Gastrocnemius medialis (tissue), 4 donors: ENCODE measurements around the gene CAMTA1.

ENCODE experiments used
- POLR2A ChIP-seq, 2 donors: fragments of 450-650 bp; IDR thresholded peaks; one replicate each; pipeline ENCODE4 v1.6.1; 2017; ENCODE audit warnings: antibody characterized with exemption in 2 of 2, mild to moderate bottlenecking in 2 of 2, moderate library complexity in 2 of 2
- TF ChIP-seq, protein P1 (sequence below), 5 experiments: fragments of 450-650 bp in 3 of 5; fragments of 200-600 bp in 2 of 5; sonication (generic) in 2 of 5; IDR thresholded peaks in 4 of 5; conservative IDR thresholded peaks in 1 of 5; 1 replicate in 4 of 5; 2 replicates in 1 of 5; pipeline ENCODE4 v1.5.1; 2016 to 2019; ENCODE audit warnings: antibody characterized with exemption in 5 of 5, mild to moderate bottlenecking in 3 of 5, moderate library complexity in 3 of 5

DNA sequence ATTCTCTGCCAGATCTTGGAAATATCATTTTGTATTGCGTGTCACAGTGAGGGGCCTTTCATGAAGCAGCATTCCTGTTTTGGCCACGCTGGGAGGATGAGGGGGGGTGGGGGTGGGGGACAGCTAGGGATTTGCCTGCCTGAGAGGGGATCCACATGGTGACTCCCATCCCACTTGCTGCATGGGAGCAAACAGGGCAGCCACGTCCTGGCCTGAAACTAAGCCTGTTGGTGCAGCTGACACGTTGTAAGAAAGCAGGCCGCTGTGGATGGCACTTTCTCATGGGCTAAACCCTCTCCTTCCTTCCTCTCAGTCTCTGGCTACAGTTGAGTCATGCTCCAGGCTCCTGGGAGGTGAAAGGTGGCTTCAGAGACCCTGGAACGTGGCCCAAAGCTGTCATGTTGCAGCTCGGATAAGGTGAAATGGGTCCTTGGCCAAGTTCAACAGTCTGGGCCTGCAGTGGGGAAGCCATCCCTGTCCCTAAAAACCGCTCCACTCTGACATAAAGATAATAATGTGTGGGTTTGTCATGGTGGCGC lies 639.2 kb downstream of the CAMTA1 start:
- TF ChIP-seq, protein P1, sequence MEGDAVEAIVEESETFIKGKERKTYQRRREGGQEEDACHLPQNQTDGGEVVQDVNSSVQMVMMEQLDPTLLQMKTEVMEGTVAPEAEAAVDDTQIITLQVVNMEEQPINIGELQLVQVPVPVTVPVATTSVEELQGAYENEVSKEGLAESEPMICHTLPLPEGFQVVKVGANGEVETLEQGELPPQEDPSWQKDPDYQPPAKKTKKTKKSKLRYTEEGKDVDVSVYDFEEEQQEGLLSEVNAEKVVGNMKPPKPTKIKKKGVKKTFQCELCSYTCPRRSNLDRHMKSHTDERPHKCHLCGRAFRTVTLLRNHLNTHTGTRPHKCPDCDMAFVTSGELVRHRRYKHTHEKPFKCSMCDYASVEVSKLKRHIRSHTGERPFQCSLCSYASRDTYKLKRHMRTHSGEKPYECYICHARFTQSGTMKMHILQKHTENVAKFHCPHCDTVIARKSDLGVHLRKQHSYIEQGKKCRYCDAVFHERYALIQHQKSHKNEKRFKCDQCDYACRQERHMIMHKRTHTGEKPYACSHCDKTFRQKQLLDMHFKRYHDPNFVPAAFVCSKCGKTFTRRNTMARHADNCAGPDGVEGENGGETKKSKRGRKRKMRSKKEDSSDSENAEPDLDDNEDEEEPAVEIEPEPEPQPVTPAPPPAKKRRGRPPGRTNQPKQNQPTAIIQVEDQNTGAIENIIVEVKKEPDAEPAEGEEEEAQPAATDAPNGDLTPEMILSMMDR (IDR thresholded peaks at IDR 0.05 in 4 of 5, conservative IDR thresholded peaks at IDR 0.05 in 1 of 5), result no peak
- no peak for TF ChIP-seq POLR2A (IDR thresholded peaks at IDR 0.05)
